ENCODE measurements around the gene BMF.

GRCh38 chr15:40157778-40158447, 49.2 kb upstream of the BMF start:
- no peak for TF ChIP-seq CTCF (conservative IDR thresholded peaks at IDR 0.05 in 1 of 2, IDR thresholded peaks at IDR 0.05 in 1 of 2; ENCODE audit: low read depth in 1 of 2, low read length in 2 of 2)
- TF ChIP-seq EZH2 (IDR thresholded peaks at IDR 0.05; ENCODE audit: low read length, missing control alignments): no peak

All from fibroblast of lung (primary cell).